NCI-H1694 treated with DMSO at 0.1 percent for 48 hours (cell line): Measurements from ENCODE around the gene SSH2.

Experiments used
- DNase-seq: peaks from one replicate; lab custom pipeline; 2025; lab: John Stamatoyannopoulos, UW

Gene SSH2

DNA sequence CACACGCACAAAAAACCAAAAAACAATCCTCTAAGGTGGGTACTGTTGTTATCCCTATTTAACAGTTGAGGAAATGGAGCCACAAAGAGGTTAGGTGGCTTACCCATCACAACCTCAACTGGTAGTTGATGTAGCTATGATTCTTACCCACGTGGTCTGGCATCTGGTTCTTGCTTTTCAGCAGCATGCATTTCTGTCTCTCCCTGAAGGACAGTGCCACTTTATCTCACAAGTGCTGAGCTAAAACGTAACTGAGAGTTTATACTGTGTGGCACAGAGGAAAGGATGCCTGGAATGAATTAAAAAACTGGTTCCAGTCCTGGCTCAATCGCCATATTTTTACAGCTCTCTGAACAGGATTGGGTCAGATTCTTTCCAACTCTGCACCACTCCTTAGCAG, 305.4 kb downstream of the SSH2 start:
- DNase-seq: no peak

DNA sequence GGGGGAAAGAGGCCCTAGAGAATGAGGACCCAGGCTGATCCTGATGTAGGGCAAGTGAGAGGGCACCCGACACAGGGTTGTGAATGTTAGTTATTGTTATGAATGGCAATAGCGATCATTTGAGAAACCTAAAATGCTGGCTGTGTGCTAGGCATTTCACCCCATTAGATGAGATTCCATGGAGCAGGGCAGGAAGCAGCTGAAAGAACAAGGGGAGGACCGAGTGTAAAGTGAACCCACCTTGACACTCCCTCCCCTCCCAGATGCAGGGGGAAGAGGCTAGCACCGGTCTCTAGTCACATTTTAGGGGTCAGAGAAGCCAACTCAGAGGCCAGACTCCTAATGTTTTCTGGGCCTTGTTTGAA, 306.8 kb downstream of the SSH2 start:
- DNase-seq: no peak

DNA sequence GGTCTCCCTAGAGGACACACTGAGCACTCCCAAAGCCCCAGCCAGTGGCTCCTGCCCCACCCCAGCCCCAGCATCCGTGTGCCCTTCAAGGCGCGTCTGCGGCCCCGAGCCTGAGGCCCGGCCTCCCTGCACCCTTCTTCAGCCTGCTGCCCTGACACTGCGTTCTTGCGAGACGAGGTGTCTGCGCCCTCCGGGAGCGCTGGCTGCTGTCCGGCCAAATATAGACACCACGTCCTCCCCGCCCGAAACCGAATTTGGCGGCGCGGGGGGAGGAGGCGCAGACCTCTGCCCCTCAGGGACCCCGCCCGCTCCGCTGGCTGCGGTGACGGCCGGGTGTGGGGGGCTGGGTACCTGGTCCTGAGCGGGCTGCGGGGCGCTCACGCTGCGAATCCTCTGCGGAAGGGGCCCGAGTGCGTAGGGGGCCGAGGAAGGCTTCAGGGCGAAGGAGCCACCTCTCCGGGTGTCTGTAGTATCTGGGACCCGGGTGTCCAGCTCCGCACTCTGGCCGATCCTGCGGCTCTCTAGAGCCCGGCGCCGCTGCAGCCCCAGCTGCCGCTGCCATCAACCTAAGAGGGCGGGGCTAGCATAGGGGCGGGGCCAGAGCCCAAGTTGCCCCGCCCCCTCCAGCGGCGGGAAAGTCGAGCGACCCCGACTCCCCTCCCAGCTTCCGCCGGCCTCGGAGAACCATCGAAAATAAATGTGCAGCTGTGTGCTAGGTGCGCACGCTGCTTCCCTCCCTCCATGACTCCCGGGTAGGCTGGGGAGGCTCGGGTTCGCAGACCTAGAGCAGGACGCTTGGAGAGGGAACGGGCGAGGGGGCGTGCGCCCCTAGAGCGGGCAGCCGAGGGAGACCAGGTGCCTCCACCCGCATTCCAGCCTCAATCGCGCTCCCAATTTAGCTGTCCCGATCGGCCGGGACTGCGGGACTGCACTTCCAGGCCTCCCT, 307.4 kb downstream of the SSH2 start, which contains the start of gene CORO6:
Gene CORO6, minus strand, starts transcription at position 576 of the 946 bp plus-strand sequence. CDS start 1,491 bp downstream, outside the sequence.
- DNase-seq: no peak

DNA sequence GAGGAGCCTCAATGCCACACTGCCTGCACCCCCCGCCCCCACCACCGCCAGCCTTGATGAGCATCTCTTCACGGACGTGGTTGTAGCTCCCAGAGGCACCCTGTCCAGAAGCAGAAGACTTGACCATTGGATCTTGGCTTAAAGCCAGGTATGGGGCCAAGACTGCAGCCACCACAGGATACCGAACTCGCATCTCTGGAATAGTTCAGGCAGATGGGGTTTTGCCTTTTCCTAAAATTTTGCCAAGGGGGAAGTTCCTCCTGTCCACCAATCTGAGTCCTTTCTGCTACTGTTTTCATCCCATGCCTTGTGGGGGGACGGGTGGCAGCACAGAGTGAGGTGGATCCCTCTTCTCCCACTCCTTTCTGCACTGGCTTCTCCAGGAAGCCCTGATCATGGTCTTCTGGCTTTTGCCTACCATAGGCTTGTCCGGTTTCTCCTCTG, 308.3 kb downstream of the SSH2 start:
- no peak for DNase-seq

DNA sequence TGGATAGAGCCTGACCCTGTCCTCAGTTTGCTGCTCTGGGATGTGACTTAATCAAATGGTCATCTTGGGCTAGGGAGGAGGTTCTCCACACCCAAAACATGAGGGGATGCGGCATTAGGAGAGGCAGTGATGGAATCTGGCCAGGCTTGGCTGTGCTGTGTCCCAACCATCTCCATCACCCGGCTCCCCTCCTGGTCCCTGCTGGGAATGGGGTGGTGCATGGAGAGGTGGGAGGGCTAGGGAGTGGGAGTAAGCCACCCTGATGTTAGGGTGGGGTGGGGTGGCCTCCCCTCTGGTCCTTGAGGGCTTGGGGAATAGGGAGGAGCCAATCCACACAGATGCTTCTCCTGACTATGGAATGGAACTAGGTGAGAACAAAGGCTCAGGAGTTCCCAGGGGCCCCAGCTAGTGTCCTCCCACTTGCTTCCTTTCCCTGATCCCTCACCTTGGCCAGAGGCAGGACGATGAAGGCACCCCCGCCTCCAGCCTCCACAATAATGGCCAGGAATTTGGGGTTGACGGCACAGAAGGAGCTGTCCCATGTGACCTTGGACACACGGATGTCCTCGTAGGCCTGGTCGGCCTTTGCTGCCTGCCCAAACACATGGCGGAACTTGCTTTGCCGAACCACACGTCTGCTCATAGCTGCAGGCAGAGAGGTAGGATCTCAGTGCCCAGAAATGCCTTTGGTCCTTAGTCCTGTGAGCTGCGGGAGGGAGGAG, 309.1 kb downstream of the SSH2 start:
- no peak for DNase-seq

DNA sequence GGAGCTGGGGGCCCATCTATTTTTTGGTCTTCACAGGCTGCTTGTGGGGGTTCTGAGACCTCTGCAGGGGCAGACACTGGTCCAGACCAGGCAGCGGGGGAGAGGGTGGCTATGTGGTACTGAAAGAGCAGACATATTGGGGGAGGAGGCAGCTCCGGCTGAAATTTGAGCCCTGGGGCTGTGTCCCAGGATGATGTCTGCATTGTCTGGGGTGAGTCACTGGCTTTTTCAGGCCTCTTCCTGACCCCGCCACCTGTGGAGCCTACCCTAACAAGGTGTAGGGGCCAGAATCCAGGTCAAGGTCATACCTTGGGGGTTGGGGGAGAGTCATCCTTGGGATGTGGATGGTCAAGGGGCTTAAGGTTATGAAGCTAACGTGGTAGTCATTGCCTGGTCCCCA, 309.8 kb downstream of the SSH2 start:
- DNase-seq: no peak

DNA sequence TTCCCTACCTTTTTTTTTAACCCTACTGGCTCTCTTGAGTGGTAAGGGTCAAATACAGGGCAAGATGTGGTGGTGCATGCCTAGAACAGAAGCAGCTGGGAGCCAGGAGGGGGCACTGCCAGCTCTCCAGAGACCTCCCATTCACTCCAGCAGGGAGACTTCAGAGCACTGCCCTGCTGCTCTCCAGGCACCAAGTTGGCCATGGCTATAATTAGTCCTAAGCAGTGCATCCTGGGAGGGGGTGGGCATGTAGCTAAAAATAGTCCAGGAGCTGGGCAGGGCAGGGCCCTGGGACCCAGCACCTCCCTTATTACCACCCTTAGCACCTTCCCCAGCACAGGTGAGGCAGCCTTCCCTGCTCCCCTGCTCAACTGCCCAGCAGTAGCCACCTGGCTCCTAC, 310.8 kb downstream of the SSH2 start:
- peak; percentile 12 for DNase-seq

DNA sequence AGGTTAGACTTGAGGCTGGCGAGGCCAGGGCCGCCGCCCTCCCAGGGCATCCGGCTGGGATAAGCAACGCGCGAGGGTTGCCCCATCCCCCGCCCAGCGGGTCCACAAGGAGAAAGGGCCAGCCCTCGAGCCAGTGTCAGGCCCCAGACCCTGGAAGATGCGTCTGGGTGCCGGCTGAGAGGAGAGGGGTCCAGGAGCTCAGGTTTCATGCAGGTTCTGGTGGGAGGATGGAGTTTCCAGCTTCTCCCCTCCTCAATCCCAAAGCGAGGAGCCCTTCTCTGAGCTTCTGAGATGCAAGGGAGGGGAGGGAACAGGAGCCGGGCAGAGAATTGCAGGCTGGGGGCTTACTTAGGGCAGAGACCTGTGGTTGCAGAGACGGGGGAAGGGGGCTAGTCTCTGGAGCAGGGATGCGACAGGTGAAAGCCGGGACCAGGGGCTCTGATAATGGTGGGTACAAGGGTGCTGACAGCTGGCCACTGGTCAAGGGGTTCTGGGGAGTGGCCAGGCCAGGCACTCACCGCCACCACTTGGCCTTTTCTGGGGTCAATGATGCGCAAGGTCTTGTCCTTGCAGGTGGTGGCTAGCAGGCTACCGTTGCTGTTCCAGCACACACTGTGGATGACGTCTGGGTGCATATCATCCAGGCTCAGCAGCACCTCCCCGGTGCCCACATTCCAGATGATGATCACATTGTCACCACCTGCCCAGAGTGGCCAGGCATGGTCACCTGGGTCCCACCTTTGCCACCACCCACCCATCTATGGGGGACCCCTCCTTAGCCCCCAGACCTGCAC, 311.6 kb downstream of the SSH2 start:
- DNase-seq: no peak

DNA sequence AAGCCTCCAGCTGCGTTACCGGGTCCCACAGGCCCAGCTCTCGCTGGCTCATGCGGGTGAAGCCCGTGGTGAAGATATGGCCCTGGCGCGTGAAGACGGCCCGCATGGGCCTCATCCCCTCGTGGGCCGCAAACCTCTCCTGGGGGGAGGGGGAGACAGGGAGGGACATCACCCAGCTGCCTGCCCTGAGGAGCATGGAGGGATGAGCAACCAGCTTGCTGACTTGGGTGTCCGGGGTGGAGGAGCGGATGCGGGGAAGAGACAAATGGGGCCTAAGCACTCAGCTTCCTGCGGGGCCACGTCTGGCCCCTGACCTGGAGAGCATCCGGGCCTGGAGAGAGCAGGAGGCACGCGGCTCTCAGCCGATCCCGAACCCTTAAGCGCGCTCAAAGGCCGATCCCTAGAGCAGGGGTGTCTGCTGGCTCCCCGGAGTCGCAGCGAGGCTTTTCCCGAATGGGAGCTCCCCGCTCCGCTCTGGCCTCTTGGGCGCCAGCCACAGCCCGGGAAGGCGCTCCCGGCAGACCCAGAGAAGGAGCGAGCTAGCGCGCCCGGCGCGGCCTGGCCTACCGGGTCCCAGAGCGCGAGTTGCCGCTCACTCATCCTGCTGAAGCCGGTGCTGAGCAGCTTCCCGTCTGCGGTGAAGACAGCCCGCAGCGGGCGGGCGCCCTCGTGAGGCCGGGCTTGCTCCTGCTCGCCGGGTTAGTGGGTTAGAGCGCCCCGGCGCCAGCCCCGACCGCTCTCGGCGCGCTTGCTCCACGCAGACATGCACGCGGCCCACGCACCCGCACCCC, 312.4 kb downstream of the SSH2 start:
- peak; percentile 66 for DNase-seq

DNA sequence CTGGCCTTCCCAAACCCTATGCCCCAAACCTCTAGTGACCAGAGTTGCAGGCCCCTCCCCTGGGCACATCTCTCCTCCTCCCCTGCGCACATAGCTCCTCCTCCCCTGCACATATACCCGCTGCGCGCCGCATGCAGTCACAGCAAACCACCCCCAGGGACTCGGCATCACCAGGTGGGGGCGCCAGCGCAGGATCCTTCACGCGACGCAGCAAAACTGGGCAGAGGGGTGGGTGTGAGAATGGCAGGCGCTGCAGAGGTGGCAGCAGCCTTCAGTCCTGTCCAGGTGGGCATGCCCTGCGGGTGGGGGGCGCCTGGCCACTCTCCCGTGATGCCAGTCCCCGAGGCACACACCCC, 312.9 kb downstream of the SSH2 start:
- DNase-seq: peak; percentile 90

DNA sequence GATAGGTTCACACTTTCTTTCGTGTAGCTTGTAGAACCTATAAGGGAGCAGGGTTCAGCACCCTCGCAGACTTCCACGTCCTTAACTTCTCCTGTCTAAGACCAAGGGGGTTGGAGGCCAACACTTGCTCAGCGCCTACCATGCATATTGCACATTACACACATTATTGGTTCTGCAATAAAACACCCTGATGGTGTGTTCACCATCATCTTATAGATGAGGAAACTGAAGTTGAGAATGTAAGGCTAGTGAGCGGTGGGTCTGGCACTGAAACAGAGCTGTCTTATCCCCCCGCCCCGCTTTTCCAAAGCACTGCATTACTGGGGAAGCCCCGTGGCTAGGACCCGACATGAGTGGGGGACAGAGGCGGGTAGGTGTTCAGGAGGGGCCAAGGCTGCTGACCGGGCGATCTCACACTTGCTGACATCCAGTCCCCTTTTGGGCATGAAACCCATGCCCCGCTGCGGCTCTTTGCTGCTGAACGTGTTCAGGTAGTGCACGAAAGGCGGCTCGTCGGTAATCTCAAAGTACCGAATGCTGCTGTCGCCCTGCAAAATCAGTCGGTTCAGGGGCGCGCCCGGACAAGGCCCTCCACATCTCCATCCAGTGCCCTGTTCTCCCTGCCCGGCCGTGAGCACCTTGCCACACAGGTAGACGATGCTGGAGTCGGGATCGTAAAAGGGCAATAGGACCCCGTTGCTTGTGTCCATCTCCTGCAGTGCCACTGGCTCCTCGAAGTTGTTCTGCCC, 313.6 kb downstream of the SSH2 start:
- no peak for DNase-seq

DNA sequence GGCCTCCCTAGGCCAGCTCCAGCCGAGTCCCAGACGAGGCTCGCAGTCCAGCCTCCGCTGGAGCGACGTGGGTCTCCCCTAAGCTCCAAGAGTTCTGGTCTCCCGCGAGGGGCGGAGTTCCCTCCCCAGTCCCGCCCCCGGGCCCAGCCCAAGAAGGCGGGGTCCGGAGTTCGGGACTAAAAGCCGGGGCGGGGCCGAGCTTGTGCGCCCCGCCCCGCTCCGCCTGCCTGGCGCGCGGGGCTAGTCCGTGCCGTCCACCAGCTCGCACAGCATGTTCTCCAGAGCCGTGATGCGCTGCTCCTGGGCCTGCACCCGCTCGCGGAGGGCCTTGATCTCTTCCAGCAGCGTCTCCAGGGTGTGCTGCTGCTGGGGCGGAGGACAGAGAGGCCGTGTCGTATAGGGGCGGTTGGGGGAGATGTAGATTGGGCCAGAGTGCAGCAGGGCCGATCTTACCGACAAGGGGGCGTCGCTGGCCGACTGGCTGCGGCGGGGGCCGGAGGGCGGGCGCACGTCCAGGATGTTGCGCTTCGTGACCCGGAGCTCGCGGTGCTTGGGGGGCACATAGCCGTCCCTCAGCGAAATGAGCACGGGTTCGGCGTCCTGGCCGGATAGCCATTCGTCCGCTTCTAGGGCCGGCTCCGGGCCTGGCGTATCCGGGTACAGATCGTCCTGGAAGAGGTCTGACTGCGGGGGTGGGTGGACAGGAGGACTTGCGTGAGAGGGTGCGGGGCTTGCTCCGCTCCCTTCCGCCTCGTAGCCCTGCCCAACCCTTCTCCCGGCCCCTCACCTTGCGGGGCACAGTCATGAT, 314.3 kb downstream of the SSH2 start:
- DNase-seq: peak; percentile 71

DNA sequence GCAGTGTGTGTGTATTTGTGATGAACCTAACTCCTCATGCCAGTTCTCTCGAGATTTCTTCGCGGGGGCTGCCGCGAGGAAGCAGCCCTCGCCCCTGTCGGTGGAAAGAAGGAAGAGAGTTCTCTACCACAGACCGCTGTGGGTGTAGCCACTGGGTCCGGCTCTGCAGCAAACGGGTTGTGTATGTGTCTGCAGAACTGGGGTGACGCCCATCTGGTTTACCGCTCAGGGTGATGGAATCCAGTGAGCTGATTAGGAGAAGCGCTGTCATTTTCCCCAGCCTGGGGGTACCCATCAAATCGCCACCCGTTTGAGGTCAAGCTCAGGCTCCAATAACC, 315.0 kb downstream of the SSH2 start:
- no peak for DNase-seq

DNA sequence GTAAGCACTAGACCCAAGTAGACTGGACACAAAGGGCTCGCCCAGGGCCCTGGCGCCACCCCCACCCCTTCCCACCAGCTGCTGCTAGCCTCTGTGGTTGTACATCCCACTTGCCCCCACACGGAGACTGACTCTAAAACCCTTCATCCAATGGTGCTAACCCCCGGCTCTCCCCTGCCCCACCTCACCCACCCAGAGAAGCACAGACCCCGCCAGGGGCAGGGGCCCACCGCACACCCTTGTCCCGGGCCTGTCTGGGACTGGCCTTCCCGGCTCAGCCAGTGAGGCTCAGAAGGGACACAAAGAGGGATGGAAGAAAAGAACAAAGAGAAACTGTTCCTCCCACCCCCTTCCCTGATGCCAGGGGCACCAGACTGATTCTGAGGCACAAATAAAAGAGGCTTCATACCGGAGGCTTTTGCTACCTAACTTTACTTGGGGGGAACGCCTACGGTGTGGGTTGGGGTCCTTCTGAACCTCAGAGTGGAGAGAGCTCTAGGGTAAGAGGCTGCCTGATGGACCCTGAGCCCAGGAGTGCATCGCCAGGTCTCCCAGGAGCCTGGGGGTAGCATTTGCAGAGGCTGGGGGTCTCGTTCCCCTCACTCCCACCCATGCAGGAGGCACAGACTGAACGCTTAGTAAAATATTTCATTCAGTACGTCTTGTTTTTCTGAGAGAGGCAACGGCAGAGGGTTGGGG, 315.5 kb downstream of the SSH2 start:
- no peak for DNase-seq

DNA sequence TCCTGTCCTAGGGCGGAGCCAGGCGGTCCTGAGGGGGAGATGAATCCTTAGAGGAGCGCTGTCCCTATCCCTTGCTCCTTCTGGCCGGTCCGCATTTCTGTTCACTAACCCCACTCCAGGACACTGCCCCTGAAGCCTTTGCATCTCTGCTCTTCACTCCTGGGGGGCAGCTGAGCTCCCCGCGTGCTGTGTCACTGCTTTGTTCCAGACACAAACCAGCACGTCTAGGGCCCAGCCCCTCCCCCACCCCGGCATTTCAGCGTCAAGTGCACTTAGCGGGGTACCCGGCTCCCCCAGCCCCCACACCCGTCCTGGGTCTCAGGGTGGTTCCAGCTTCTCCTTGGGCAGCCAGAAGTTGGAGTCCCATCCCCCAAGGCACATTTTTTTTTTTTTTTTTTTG, 316.2 kb downstream of the SSH2 start:
- no peak for DNase-seq

DNA sequence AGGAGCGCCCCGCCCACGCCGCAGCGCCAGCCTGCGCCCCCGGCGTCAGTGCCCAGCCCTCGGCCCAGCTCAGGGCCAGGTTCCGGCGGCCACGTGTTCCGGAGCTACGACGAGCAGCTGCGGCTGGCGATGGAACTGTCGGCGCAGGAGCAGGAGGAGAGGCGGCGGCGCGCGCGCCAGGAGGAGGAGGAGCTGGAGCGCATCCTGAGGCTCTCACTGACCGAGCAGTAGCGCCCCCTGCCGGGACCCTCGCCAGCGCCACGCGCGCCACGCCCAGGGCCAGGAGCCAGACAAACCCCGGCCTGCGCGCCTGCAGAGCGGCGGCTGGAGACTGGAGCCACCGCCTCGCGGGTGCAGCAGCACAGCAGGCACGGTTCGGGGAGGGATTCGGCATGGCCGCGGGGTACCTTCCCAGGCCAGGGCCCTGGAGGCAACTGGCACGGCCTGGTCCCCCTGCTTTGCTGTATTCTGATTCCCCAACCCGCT, 316.6 kb downstream of the SSH2 start:
- no peak for DNase-seq

DNA sequence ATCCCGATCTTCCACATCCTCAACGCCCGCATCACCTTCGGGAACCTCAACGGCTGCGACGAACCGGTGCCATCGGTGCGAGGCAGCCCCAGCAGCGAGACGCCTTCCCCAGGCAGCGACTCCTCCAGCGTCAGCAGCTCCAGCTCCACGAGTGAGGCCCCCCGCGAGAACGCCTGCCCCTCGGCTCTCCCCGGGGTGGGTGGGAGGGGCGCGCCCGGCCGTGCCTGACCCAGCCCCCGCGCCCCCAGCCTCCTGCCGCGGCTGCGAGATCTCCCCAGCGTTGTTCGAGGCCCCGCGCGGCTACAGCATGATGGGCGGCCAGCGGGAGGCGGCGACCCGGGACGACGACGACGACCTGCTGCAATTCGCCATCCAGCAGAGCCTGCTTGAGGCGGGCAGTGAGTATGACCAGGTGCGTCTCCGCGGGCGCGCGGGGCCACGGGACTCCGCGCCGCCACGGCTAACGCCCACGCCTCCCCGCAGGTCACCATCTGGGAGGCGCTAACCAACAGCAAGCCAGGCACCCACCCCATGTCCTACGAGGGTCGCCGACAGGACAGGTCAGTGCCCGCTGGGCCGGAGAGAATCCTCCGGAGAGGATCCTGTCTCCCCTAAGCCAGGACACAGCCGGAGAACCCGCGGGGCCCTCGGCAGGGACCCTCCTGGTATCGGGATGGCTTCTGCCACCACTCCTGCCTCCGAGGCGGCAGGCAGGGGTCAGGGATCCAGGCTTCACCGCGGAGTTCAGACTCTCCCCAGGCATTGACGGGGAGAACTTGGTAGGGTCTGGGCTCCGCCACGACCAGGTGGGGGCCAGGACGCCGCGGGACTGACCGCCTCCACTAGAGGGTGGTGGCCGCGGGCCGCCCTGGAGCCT, 317.4 kb downstream of the SSH2 start:
- no peak for DNase-seq

DNA sequence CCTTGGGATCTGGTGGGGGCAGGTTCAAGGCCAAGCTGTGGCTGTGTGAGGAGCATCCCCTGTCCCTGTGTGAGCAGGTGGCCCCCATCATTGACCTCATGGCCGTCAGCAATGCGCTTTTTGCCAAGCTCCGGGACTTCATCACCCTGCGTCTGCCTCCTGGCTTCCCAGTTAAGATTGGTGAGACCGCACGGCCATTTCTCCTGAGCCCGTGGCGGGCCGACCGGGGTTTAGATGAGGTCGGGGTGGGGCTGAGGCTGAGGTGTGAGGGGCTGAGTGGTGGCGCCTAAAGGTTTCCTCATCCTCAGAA, 318.0 kb downstream of the SSH2 start:
- DNase-seq: no peak
